Testis (tissue), 3 donors: ENCODE measurements around the gene TNRC18. TPM values are rescaled to one million over a fixed set of nuclear protein-coding genes. Genes with fewer than 3 reads are reported as not detected.

Experiments used
- DNase-seq: peaks from one replicate; pipeline ENCODE4 v3.0.0-alpha.2; 2019
- H3K27ac ChIP-seq, 2 donors: fragments of 200-600 bp; sonication (generic); one replicate each; pipeline ENCODE4 v1.5.1; 2019
- H3K27me3 ChIP-seq: fragments of 200-600 bp; sonication (generic); one replicate; pipeline ENCODE4 v1.5.1; 2019
- H3K36me3 ChIP-seq: fragments of 200-600 bp; sonication (generic); one replicate; pipeline ENCODE4 v1.5.1; 2017; ENCODE audit warnings: low read depth; ENCODE audit errors: missing control alignments
- H3K4me1 ChIP-seq: fragments of 200-600 bp; sonication (generic); one replicate; pipeline ENCODE4 v1.5.1; 2019
- H3K4me3 ChIP-seq, 2 donors: fragments of 200-600 bp; sonication (generic); one replicate each; pipeline ENCODE4 v1.5.1; 2017 to 2019
- H3K9me3 ChIP-seq: fragments of 200-600 bp; sonication (generic); one replicate; pipeline ENCODE4 v1.5.1; 2017
- CTCF ChIP-seq, 3 experiments: fragments of 450-650 bp in 2 of 3; fragments of 200-600 bp in 1 of 3; sonication (generic) in 1 of 3; IDR thresholded peaks; one replicate each; pipeline ENCODE4 v1.5.1; 2016 to 2019; ENCODE audit warnings: antibody characterized with exemption in 3 of 3, mild to moderate bottlenecking in 2 of 3, moderate library complexity in 1 of 3
- POLR2A ChIP-seq: fragments of 450-650 bp; IDR thresholded peaks from one replicate; pipeline ENCODE4 v1.6.1; 2017; ENCODE audit warnings: antibody characterized with exemption, mild to moderate bottlenecking, moderate library complexity
- WGBS, 2 donors: methylation state at CpG; one replicate each; pipeline ENCODE4 v1.1.5; 2018; 5-methylcytosine and 5-hydroxymethylcytosine counted together
- intact Hi-C: fragments of 100-400 bp; cut with DNase I; formaldehyde crosslinking; loops from one replicate; pipeline ENCODE4 v1.15.1; 2023; ENCODE audit warnings: low total_unique reads
- polyA plus RNA-seq: library from polyadenylated mRNA; stranded (reverse); fragments of 350-450 nt; fragmentation: Illumina TruSeq; extraction: RNeasy Lipid Tissue Mini Kit (QIAGEN cat#74804); gene quantifications from one replicate; pipeline ENCODE4 v1.2.3, GENCODE V29; 2014; ENCODE audit warnings: low read depth, low replicate concordance; ENCODE audit not compliant: insufficient read depth
- total RNA-seq, 2 donors: library from RNA; depleted of rRNA; stranded (reverse); fragments of >200 nt; gene quantifications; one replicate each; pipeline ENCODE4 v1.2.3, GENCODE V29; 2016

TNRC18 gene
- total and polyA plus RNA-seq, 3 donors from 2014 or later: 56.2 to 128 (median 117) TPM

GRCh38 chr7:5441840-5442503, 18.3 kb upstream of the TNRC18 start:
- intact Hi-C loops: no loop called here
- Histone ChIP-seq H3K9me3 (no peaks in the 10 kb centered on the region), H3K4me3 (no peak overlapping the region), H3K27me3 (no peaks in the 10 kb centered on the region), H3K4me1 (peaks cover 8% of the 10 kb centered on the region), H3K36me3 (no peaks in the 10 kb centered on the region), H3K27ac (no peak overlapping the region)
- 70 to 73% methylated on average over 11 of the region's 11 CpGs for WGBS, 2 donors
- DNase-seq: no peak
- TF ChIP-seq CTCF (IDR thresholded peaks at IDR 0.05): no peak

- WGBS, 2 donors: 85 to 89% methylated on average over 21 to 24 of the region's 24 CpGs
Observed at GRCh38 chr7:5439572-5440496, 16.2 kb upstream of the TNRC18 start.

GRCh38 chr7:5439209-5439571, 15.6 kb upstream of the TNRC18 start:
- WGBS, 2 donors: 77 to 87% methylated on average over 3 of the region's 3 CpGs
- Histone ChIP-seq H3K9me3 (no peaks in the 10 kb centered on the region), H3K4me3 (no peak overlapping the region), H3K4me1 (no peaks in the 10 kb centered on the region), H3K27me3 (no peaks in the 10 kb centered on the region), H3K36me3 (no peaks in the 10 kb centered on the region), H3K27ac (no peak overlapping the region)
- intact Hi-C loops: no loop called here
- no peak for DNase-seq
- no peak for TF ChIP-seq POLR2A

More at GRCh38 chr7:5439572-5440496, 16.2 kb upstream of the TNRC18 start:
- Histone ChIP-seq H3K27ac (no peak overlapping the region), H3K4me3 (no peak overlapping the region), H3K36me3 (no peaks in the 10 kb centered on the region), H3K4me1 (no peaks in the 10 kb centered on the region), H3K27me3 (no peaks in the 10 kb centered on the region), H3K9me3 (no peaks in the 10 kb centered on the region)
- DNase-seq: no peak
- TF ChIP-seq CTCF (IDR thresholded peaks at IDR 0.05): no peak
- no peak for TF ChIP-seq POLR2A
- intact Hi-C loops: no loop called here

GRCh38 chr7:5437987-5438386, 14.4 kb upstream of the TNRC18 start:
- DNase-seq: no peak
- intact Hi-C loops: no loop called here
- H3K27me3 ChIP-seq: no peaks in the 10 kb centered on the region
- no peak overlapping the region for H3K4me3 ChIP-seq
- TF ChIP-seq POLR2A (no peak), CTCF (IDR thresholded peaks at IDR 0.05) (no peak)
- no peak overlapping the region for H3K27ac ChIP-seq
- no peaks in the 10 kb centered on the region for H3K9me3 ChIP-seq
- WGBS, 2 donors: 81 to 92% methylated on average over 2 to 5 of the region's 5 CpGs
- H3K36me3 ChIP-seq: no peaks in the 10 kb centered on the region
- no peaks in the 10 kb centered on the region for H3K4me1 ChIP-seq

GRCh38 chr7:5437348-5437892, 13.8 kb upstream of the TNRC18 start:
- no peak for DNase-seq
- Histone ChIP-seq H3K4me3 (no peak overlapping the region), H3K4me1 (no peaks in the 10 kb centered on the region), H3K9me3 (no peaks in the 10 kb centered on the region), H3K27me3 (no peaks in the 10 kb centered on the region), H3K27ac (no peak overlapping the region), H3K36me3 (no peaks in the 10 kb centered on the region)
- intact Hi-C loops: no loop called here
- 94 to 97% methylated on average over 6 of the region's 6 CpGs for WGBS, 2 donors
- TF ChIP-seq CTCF (IDR thresholded peaks at IDR 0.05) (no peak), POLR2A (no peak)
